GM21723 (cell line): Measurements from ENCODE around the gene SMR3B.

Source experiments
- ATAC-seq: cut with Tn5 transposase; IDR thresholded peaks from one replicate; pipeline ENCODE4 v1.9.1; 2021; ENCODE audit warnings: mild to moderate bottlenecking, moderate library complexity; ENCODE audit not compliant: unreplicated experiment

Gene SMR3B

DNA sequence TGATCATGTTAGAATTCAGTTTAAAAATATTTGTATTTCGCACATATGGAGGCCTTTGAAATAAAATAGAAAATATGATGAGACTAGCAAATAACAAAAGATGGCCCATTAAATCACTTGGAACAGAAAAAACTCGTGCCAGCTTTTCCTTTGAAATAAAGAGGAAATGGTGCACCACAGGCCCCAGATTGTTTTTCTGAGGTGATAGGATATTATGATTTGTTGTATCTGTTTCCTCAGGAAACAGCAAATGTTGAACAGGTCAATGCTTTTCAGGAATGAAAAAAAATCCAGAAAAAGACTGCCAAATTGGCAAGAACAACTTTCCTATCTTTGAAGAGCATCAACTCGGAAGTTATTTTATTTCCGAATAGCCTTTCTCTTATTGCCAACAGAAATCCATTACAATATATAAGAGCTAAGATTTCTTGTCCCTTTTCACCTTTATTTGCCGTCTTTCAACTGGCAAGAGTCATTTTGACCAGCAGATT is at the start of gene SMR3B:
SMR3B (plus strand) TSS at position 441 of the 491 bp plus-strand sequence. CDS start 1,380 bp downstream, outside the sequence.
- ATAC-seq: no peak

DNA sequence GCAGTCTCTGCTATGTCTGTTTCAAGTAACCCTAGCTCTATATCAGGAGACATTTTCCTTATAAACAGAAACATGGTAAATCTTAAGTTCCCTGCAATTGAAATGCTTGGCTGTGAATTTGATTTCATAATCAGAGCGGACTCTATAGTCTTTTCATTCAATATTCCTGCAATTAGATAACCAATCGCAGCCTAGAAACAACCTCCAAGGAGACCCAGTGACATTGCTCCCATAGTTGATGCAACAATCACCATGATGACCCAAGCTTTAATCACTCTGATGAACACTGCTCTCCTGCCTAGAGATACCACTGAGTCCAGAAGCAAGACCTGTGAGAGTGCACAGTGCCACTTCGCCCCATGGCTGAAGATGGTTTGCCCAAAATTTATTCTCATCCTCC is 48.2 kb upstream of the SMR3B start, which contains the start of gene CABS1:
CABS1 (plus strand) TSS at position 301 of the 400 bp plus-strand sequence; CDS start at position 360, 59 bp downstream.
- no peak for ATAC-seq

- no peak for ATAC-seq
Observed at GRCh38 chr4:70336043-70336442, 46.9 kb upstream of the SMR3B start.

GRCh38 chr4:70337886-70338420 is 45.0 kb upstream of the SMR3B start:
- no peak for ATAC-seq

DNA sequence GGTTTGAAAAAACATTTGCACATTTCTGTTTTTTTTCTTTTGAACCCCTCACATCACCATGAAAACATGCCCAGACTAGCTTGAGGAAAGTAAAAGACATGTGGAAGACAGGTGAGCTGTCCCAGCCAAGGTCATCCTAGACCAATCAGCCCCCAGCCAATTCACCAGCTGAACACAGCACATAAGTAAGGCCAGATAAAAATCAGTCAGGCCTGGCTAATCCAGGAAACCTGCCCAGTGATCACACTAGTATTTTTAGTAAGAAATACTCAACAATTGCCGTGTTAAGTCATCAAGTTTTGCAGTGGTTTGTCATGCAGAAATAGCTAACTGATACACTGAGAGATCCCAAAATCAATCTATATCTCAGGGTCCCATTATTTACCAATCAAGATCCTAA is 26.7 kb upstream of the SMR3B start:
- no peak for ATAC-seq

DNA sequence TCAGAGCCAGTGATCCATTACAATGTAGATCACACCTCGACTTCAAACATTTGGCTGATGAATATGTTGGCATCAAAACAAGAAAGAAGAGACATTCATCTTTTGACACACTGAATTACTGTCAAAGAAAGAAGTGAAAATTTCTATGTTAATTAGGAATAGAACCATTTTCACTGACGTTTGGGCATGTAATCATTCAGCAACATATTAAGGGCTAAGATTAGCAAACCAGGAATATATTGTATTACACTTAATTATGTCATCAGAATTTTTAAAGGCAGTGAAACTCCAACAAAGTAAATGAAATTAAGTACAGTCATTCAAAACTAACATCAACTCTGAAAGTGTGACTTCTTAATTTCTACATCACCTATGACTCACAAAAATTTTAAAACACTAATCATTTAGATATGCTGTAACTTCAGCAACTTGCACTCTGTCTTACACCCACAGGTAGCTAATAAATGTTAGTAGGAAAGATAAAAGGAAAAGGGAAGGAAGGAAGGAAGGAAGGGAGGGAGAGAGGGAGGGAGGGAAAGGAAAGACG is 23.7 kb upstream of the SMR3B start:
- ATAC-seq: no peak

GRCh38 chr4:70360460-70360859 is 22.5 kb upstream of the SMR3B start, which contains the start of gene SMR3A:
TSS of gene SMR3A (plus strand) at chr4:70360760. CDS start at chr4:70362116, 1,356 bp downstream.
- ATAC-seq: no peak

GRCh38 chr4:70364002-70364401 is 18.9 kb upstream of the SMR3B start:
- no peak for ATAC-seq

- no peak for ATAC-seq
Observed at GRCh38 chr4:70365479-70365878, 17.5 kb upstream of the SMR3B start.

DNA sequence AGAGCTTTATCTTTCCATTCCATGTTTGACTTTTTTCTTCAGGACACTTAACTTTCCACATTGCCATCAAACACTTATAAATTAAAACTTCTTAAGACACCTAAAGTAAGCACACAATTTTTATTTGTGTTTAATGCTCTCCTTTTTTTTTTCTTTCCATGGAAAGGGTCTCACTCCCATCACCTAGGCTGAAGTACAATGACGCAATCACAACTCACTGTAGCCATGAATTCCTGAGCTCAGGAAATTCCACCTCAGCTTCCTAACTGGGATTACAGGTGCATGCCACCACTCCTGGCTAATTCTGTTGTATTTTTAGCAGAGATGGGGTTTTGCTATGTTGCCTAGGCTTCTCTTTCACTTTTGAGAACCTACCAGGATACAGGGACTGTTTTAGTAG is 15.1 kb upstream of the SMR3B start:
- ATAC-seq: no peak

DNA sequence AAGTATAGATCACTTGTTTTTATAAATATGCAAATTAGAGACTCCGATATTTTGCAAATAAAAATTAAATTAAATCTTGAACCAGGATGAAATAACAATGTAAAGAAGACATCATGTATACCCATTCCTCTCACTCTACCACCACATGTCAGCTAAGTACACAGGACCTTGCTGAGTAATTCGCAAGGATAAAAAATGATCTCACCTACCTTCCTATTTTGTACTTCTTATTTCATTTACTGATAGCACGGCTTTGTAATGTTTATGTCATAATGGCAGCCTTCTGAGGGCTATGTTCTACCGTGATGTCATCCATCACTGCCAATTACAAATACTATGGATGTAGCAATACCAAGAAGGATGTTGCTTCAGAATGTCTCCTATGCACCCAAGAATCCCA is 10.9 kb upstream of the SMR3B start:
- no peak for ATAC-seq

DNA sequence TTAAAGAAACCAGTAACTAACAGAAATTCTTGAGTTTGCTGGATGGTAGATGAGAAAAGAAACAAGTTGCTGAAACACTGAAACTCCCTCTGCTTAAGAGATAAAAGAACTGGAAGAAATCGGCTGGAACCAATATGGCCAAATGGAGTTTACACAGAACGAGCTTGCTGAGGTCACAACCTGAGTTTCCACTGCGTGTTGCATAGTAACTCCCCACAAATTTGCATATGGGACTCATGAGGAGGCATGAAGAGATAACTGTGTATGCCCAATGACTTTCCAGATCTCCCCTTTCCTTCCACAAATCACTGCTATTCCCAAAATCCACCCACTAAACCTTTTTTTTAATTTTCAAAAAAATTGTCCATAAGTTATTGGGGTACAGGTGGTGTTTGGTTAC is 10.2 kb upstream of the SMR3B start:
- ATAC-seq: no peak

- no peak for ATAC-seq
Observed at GRCh38 chr4:70380578-70380977, 2.4 kb upstream of the SMR3B start.

DNA sequence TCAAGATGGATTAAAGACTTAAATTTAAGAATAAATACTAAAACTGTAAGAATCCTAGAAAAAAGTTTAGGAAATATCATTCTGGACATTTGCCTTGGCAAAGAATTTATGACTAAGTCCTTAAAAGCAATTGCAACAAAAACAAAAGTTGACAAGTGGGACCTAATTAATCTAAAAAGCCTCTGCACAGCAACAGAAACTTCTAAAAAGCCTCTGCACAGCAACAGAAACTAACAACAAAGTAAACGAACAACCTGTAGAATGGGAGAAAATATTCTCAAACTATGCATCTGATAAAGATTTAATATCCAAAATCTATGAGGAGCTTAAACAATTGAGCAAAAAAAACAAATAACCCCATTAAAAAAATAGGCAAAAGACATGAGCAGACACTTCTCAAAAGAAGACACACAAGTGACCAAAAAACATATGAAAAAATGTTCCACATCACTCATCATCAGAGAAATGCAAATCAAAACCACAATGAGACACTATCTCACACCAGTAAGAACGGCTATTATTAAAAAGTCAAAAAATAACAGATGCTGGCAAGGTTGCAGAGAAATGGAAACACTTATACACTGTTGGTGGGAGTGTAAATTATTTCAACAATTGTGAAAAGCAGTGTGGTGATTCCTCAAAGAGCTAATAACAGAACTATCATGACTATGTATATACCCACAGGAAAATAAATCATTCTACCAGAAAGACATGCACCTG is 9.3 kb downstream of the SMR3B start:
- ATAC-seq: peak; percentile 64

GRCh38 chr4:70397580-70397979 is 14.6 kb downstream of the SMR3B start, which contains the start of gene OPRPN:
TSS of gene OPRPN (plus strand) at chr4:70397940. CDS start at chr4:70399286, 1,346 bp downstream.
- no peak for ATAC-seq

DNA sequence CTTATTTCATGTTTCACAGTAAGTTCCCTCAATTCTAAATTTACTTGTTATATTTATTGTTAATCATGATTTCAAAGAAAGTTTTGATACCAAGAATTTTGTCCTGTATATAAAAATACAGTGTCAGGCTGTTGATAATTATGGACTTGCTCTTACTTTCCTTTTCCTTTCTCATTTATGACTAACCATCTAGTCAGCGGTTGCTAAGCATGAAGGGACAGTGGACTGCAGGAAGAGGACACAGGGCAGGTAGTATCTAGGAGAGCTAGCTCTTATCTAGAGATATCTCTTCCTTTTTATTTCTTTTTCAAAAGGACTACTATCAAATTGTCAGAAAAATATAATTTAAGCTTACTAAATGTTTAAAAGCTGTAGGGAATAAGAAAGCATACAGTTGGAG is 16.4 kb downstream of the SMR3B start:
- no peak for ATAC-seq

- ATAC-seq: peak; percentile 60
Observed at GRCh38 chr4:70402762-70403161, 19.8 kb downstream of the SMR3B start.

GRCh38 chr4:70405765-70406164 is 22.8 kb downstream of the SMR3B start:
- ATAC-seq: peak; percentile 51

DNA sequence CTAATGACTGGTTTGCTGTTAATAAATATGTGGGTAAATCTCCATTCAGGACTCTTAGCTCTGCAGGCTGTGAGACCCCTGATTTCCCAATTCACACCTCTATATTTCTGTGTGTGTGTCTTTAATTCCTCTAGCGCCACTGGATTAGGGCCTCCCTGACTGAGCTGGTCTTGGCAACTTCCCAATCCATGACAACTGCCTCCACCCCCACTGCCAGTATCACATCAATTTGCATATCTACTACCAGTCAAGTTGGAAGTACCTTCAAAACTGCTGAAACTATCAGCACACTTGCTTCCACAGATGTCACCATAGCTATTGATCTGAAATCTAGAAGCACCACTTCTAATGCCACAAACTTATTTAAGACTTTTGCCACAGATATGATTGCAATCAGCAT is 42.4 kb downstream of the SMR3B start:
- ATAC-seq: no peak

- no peak for ATAC-seq
Observed at GRCh38 chr4:70426789-70427188, 43.9 kb downstream of the SMR3B start.

- ATAC-seq: no peak
Observed at GRCh38 chr4:70437197-70437596, 54.3 kb downstream of the SMR3B start.
